ENCODE measurements around the gene ZNF808. TPM values are rescaled to one million over a fixed set of nuclear protein-coding genes. Genes with fewer than 3 reads are reported as not detected.
"Not testable (repeated sequence)": the region's sequence is repeated elsewhere in the genome, so short reads cannot be mapped to it uniquely, and the experiment has no call there.

ZNF808 gene
- total and polyA plus RNA-seq, 7 donors, result 1.8 to 26.6 (median 13.0) TPM

DNA sequence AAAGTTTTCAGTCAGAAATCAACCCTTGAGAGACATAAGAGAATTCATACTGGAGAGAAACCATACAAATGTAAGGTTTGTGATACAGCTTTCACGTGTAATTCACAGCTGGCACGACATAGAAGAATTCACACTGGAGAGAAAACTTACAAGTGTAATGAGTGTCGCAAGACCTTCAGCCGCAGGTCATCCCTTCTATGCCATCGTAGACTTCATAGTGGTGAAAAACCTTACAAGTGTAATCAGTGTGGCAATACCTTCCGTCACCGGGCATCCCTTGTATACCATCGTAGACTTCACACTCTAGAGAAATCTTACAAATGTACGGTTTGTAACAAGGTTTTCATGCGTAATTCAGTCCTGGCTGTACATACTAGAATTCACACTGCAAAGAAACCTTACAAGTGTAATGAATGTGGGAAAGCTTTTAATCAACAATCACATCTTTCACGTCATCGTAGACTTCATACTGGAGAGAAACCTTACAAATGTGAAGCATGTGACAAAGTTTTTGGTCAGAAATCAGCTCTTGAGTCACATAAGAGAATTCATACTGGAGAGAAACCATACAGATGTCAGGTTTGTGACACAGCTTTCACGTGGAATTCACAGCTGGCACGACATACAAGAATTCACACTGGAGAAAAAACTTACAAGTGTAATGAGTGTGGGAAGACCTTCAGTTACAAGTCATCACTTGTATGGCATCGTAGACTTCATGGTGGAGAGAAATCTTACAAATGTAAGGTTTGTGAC is 26.9 kb downstream of the ZNF808 start:
- Histone ChIP-seq H3K9me3 (peaks cover 0 to 64% (median 18%) of the 10 kb centered on the region in 4 donors), H3K4me1 (no peaks in the 10 kb centered on the region), H3K27me3 (no peaks in the 10 kb centered on the region), H3K4me3 (no peak overlapping the region), H3K36me3 (peaks cover 13 to 92% (median 37%) of the 10 kb centered on the region in 4 donors), H3K27ac (no peak overlapping the region)
- DNase-seq, result no peak
- TF ChIP-seq, protein P1, sequence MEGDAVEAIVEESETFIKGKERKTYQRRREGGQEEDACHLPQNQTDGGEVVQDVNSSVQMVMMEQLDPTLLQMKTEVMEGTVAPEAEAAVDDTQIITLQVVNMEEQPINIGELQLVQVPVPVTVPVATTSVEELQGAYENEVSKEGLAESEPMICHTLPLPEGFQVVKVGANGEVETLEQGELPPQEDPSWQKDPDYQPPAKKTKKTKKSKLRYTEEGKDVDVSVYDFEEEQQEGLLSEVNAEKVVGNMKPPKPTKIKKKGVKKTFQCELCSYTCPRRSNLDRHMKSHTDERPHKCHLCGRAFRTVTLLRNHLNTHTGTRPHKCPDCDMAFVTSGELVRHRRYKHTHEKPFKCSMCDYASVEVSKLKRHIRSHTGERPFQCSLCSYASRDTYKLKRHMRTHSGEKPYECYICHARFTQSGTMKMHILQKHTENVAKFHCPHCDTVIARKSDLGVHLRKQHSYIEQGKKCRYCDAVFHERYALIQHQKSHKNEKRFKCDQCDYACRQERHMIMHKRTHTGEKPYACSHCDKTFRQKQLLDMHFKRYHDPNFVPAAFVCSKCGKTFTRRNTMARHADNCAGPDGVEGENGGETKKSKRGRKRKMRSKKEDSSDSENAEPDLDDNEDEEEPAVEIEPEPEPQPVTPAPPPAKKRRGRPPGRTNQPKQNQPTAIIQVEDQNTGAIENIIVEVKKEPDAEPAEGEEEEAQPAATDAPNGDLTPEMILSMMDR (IDR thresholded peaks at IDR 0.05), result no peak
- TF ChIP-seq EP300 (IDR thresholded peaks at IDR 0.05) (no peak), POLR2A (IDR thresholded peaks at IDR 0.05) (no peak), POLR2AphosphoS5 (IDR thresholded peaks at IDR 0.05) (no peak)
- WGBS, 2 donors, result 98% methylated on average over 15 of the region's 15 CpGs
- intact Hi-C loops (cut with DNase I), result no loop called here

DNA sequence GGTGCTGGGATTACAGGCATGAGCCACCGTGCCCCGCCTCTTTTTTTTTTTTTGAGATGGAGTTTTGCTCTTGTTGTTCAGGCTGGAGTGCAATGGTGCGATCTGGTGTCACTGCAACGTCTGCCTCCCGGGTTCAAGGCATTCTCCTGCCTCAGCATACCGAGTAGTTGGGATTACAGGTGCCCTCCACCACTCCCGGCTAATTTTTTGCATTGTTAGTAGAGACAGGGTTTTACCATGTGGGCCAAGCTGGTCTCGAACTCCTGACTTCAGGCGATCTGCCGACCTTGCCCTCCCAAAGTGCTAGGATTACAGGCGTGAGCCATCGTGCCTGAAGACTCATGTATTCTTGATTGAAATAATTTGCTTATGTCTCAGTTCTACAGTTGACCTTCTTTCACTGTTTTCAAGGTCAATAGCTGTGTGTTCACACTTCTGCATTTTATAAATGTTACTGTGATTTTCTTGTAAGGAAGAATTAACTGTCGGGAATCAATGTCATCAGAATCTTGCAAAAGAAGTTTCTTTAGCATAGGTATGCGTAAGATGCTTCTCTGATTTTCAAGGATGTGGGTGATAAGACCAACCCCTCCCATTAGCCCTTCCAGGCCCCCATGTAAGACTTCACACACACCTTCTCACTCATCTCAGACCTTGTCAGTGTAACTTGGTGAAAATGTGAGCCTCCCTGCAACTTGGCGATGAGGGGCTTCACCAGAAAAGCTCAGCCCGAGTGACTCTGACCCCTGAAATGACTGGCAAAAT is 29.9 kb downstream of the ZNF808 start:
- TF ChIP-seq POLR2AphosphoS5 (IDR thresholded peaks at IDR 0.05) (no peak), EP300 (IDR thresholded peaks at IDR 0.05) (no peak), POLR2A (IDR thresholded peaks at IDR 0.05) (no peak)
- TF ChIP-seq, protein P1 (IDR thresholded peaks at IDR 0.05), result no peak
- H3K9me3 ChIP-seq, result peaks cover 0 to 64% (median 18%) of the 10 kb centered on the region in 4 donors
- H3K27ac ChIP-seq, result no peak overlapping the region
- H3K27me3 ChIP-seq, result no peaks in the 10 kb centered on the region
- no peak overlapping the region for H3K4me3 ChIP-seq
- peaks cover 13 to 75% (median 32%) of the 10 kb centered on the region in 4 donors for H3K36me3 ChIP-seq
- H3K4me1 ChIP-seq, result no peaks in the 10 kb centered on the region
- no peak for DNase-seq
- 97 to 98% methylated on average over 16 of the region's 16 CpGs for WGBS, 2 donors
- intact Hi-C loops (cut with DNase I), result no loop called here

DNA sequence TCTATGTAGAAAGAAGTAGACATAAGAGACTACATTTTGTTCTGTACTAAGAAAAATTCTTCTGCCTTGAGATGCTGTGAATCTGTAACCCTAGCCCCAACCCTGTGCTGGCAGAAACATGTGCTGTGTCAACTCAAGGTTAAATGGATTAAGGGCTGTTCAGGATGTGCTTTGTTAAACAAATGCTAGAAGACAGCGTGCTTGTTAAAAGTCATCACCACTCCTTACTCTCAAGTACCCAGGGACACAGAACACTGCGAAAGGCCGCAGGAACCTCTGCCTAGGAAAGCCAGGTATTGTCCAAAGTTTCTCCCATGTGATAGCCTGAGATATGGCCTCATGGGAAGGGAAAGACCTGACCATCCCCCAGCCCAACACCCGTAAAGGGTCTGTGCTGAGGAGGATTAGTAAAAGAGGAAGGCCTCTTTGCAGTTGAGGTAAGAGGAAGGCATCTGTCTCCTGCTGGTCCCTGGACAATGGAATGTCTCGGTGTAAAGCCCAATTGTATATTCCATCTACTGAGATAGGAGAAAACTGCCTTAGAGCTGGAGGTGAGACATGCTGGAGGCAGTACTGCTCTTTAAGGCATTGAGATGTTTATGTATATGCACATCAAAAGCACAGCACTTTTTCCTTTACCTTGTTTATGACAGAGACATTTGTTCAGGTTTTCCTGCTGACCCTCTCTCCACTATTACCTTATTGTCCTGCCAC is 31.4 kb downstream of the ZNF808 start:
- H3K36me3 ChIP-seq, result peaks cover 6 to 67% (median 24%) of the 10 kb centered on the region in 4 donors
- H3K4me1 ChIP-seq; intact Hi-C loops (cut with DNase I); H3K27ac ChIP-seq; H3K4me3 ChIP-seq; DNase-seq; H3K27me3 ChIP-seq: not testable (repeated sequence)
- WGBS, 2 donors, result 87 to 88% methylated on average over 5 of the region's 5 CpGs
- H3K9me3 ChIP-seq, result peaks cover 0 to 64% (median 14%) of the 10 kb centered on the region in 4 donors

DNA sequence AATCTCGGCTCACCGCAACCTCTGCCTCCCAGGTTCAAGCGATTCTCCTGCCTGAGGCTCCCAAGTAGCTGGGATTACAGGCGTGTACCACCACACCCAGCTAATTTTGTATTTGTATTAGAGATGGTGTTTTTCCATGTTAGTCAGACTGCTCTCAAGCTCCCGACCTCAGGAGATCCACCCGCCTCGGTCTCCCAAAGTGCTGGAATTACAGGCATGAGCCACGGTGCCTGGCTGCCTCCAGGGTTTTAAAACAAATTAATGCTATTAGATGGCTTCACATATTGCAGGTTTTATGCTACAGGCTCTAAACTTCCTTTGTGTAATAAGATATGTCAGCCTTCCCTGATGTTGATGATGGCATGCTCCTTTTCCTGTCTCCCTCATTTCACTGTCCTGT is 34.1 kb downstream of the ZNF808 start:
- intact Hi-C loops (cut with DNase I); H3K27me3 ChIP-seq; H3K27ac ChIP-seq; DNase-seq; H3K4me3 ChIP-seq; H3K4me1 ChIP-seq: not testable (repeated sequence)
- 98% methylated on average over 8 of the region's 8 CpGs for WGBS, 2 donors
- Histone ChIP-seq H3K36me3 (peaks cover 0 to 41% (median 9%) of the 10 kb centered on the region in 4 donors), H3K9me3 (peaks cover 0 to 45% (median under 1%) of the 10 kb centered on the region in 4 donors)

DNA sequence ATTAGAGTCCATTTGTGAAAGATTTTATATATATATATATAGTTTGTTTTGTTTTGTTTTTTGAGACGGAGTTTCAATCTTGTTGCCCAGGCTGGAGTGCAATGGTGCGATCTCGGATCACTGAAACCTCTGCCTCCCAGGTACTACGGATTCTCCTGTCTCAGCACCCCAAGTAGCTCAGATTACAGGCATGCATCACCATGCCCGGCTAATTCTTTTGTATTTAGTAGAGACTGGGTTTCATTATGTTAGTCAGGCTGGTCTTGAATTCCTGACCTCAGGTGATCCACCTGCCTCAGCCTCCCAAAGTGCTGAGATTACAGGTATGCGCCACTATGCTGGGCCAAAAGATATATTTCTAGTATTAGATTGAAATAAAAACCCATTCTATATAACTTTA is 38.7 kb downstream of the ZNF808 start:
- Histone ChIP-seq H3K27ac (no peak overlapping the region), H3K4me1 (peaks cover 0 to 16% (median 10%) of the 10 kb centered on the region in 4 donors), H3K36me3 (peaks cover 0 to 19% (median 3%) of the 10 kb centered on the region in 4 donors), H3K9me3 (peaks cover 0 to 23% (median 0%) of the 10 kb centered on the region in 4 donors), H3K4me3 (no peak overlapping the region), H3K27me3 (no peaks in the 10 kb centered on the region)
- WGBS, 2 donors, result 89 to 97% methylated on average over 6 of the region's 6 CpGs
- no peak for TF ChIP-seq POLR2AphosphoS5 (IDR thresholded peaks at IDR 0.05)
- TF ChIP-seq, protein P1 (IDR thresholded peaks at IDR 0.05), result no peak
- no peak for TF ChIP-seq EP300 (IDR thresholded peaks at IDR 0.05)
- TF ChIP-seq POLR2A (IDR thresholded peaks at IDR 0.05), result no peak
- intact Hi-C loops (cut with DNase I), result no loop called here
- no peak for DNase-seq
